ENCODE results near the gene PPP1R13L. TPM values are rescaled to one million over a fixed set of nuclear protein-coding genes. Genes with fewer than 3 reads are reported as not detected.
"Not testable (repeated sequence)": the region's sequence is repeated elsewhere in the genome, so short reads cannot be mapped to it uniquely, and the experiment has no call there.

PPP1R13L gene
- polyA plus RNA-seq, 1 donor = 5.8 TPM

GRCh38 chr19:45429896-45430295 lies 25.0 kb upstream of the PPP1R13L start:
- not testable (repeated sequence) for DNase-seq

GRCh38 chr19:45428384-45429231 lies 23.7 kb upstream of the PPP1R13L start:
- DNase-seq = peak; percentile 67

GRCh38 chr19:45424191-45425058 lies 19.6 kb upstream of the PPP1R13L start:
- DNase-seq = no peak

- peak; percentile 89 for DNase-seq
These were observed 18.8 kb upstream of the PPP1R13L start, which contains the start of gene ERCC1 for GRCh38 chr19:45423589-45424190. Gene ERCC1 (minus strand): TSS chr19:45423917. CDS start chr19:45423374, 543 bp downstream.

GRCh38 chr19:45423033-45423588 lies 18.2 kb upstream of the PPP1R13L start:
- no peak for DNase-seq

- DNase-seq = no peak
These were observed 17.2 kb upstream of the PPP1R13L start for GRCh38 chr19:45421947-45422498.

GRCh38 chr19:45420871-45421270 lies 16.0 kb upstream of the PPP1R13L start:
- no peak for DNase-seq

GRCh38 chr19:45420356-45420755 lies 15.5 kb upstream of the PPP1R13L start:
- no peak for DNase-seq

- no peak for DNase-seq
These were observed 15.0 kb upstream of the PPP1R13L start for GRCh38 chr19:45419895-45420294.

GRCh38 chr19:45419396-45419795 lies 14.5 kb upstream of the PPP1R13L start:
- no peak for DNase-seq

GRCh38 chr19:45418802-45419201 lies 13.9 kb upstream of the PPP1R13L start:
- DNase-seq = no peak

GRCh38 chr19:45417151-45417550 lies 12.3 kb upstream of the PPP1R13L start:
- DNase-seq = no peak

- DNase-seq = no peak
These were observed 9.6 kb upstream of the PPP1R13L start for GRCh38 chr19:45414468-45414867.

GRCh38 chr19:45413497-45413896 lies 8.6 kb upstream of the PPP1R13L start:
- DNase-seq = no peak

- DNase-seq = not testable (repeated sequence)
These were observed 5.5 kb upstream of the PPP1R13L start for GRCh38 chr19:45410330-45410729.

GRCh38 chr19:45409557-45409920 lies 4.7 kb upstream of the PPP1R13L start:
- no peak for DNase-seq

- DNase-seq = no peak
These were observed 4.1 kb upstream of the PPP1R13L start for GRCh38 chr19:45408830-45409556.

- no peak for DNase-seq
These were observed 3.3 kb upstream of the PPP1R13L start for GRCh38 chr19:45408121-45408520.

- not testable (repeated sequence) for DNase-seq
These were observed 2.7 kb upstream of the PPP1R13L start for GRCh38 chr19:45407585-45407984.

- DNase-seq = no peak
These were observed 2.2 kb upstream of the PPP1R13L start for GRCh38 chr19:45407091-45407375.

- peak; percentile 85 for DNase-seq
These were observed 1.6 kb upstream of the PPP1R13L start, which contains the start of gene POLR1G for GRCh38 chr19:45406226-45407090. Gene POLR1G (plus strand): TSS chr19:45406644. CDS start chr19:45406697, 53 bp downstream.
